CD14-positive monocyte (primary cell): ENCODE results near the gene GRK4. TPM values are rescaled to one million over a fixed set of nuclear protein-coding genes. Genes with fewer than 3 reads are reported as not detected.

Experiments
- DNase-seq, 3 donors: peaks; one replicate each; pipeline ENCODE4 v3.0.0-alpha.2; 2011 to 2022
- H2AFZ ChIP-seq: 2 replicates; pipeline ENCODE4 v1.6.0; 2012; ENCODE audit warnings: mild to moderate bottlenecking, low read depth, low read length, inconsistent platforms; ENCODE audit not compliant: insufficient read depth, poor library complexity, severe bottlenecking
- H3K27ac ChIP-seq, 2 donors: 1 replicate in 1 of 2; 2 replicates in 1 of 2; pipeline ENCODE4 v1.5.1; 2012 to 2013; ENCODE audit warnings: low read length in 2 of 2, control low read depth in 1 of 2, inconsistent platforms in 1 of 2, low read depth in 1 of 2, mild to moderate bottlenecking in 1 of 2
- H3K27me3 ChIP-seq, 2 donors: one replicate each; pipeline versions ENCODE4 v1.6.0 to v1.6.1; 2011 to 2013; ENCODE audit warnings: low read length in 2 of 2; ENCODE audit not compliant: control insufficient read depth in 2 of 2, insufficient read depth in 2 of 2
- H3K36me3 ChIP-seq, 2 donors: replicated peaks in 1 of 2; 1 replicate in 1 of 2; 2 replicates in 1 of 2; pipeline versions ENCODE4 v1.5.1 to v1.6.1; 2012 to 2013; ENCODE audit warnings: low read length in 2 of 2, control low read depth in 1 of 2, inconsistent platforms in 1 of 2, mild to moderate bottlenecking in 1 of 2; ENCODE audit not compliant: insufficient read depth in 2 of 2, control insufficient read depth in 1 of 2
- H3K4me1 ChIP-seq, 2 donors: 1 replicate in 1 of 2; 2 replicates in 1 of 2; pipeline versions ENCODE4 v1.5.1 to v1.6.1; 2012 to 2013; ENCODE audit warnings: low read length in 2 of 2, control low read depth in 1 of 2, inconsistent platforms in 1 of 2, mild to moderate bottlenecking in 1 of 2, moderate library complexity in 1 of 2; ENCODE audit not compliant: insufficient read depth in 2 of 2, control insufficient read depth in 1 of 2
- H3K4me2 ChIP-seq: replicated peaks from 2 replicates; pipeline ENCODE3; 2012; ENCODE audit warnings: low read length, moderate library complexity, mild to moderate bottlenecking; ENCODE audit not compliant: poor library complexity, severe bottlenecking; ENCODE audit errors: extremely low read depth
- H3K4me3 ChIP-seq, 3 experiments: fragments of 200-600 bp in 1 of 3; sonication (generic) in 1 of 3; replicated peaks in 1 of 3; 1 replicate in 2 of 3; 2 replicates in 1 of 3; pipeline ENCODE4 v1.5.1; 2011 to 2013; ENCODE audit warnings: low read length in 3 of 3, mild to moderate bottlenecking in 3 of 3, control low read depth in 2 of 3, low read depth in 2 of 3, inconsistent platforms in 1 of 3, moderate library complexity in 1 of 3
- H3K79me2 ChIP-seq: 2 replicates; pipeline ENCODE4 v1.6.0; 2012; ENCODE audit warnings: mild to moderate bottlenecking, control low read depth, inconsistent platforms, low read length, moderate library complexity; ENCODE audit not compliant: insufficient read depth
- H3K9ac ChIP-seq: 2 replicates; pipeline ENCODE4 v1.6.0; 2017; ENCODE audit warnings: low read length, mild to moderate bottlenecking; ENCODE audit not compliant: insufficient read depth, poor library complexity, severe bottlenecking
- H3K9me3 ChIP-seq, 2 donors: replicated peaks in 1 of 2; 1 replicate in 1 of 2; 2 replicates in 1 of 2; pipeline versions ENCODE4 v1.5.1 to v1.6.1; 2012 to 2013; ENCODE audit warnings: low read length in 2 of 2, control low read depth in 1 of 2; ENCODE audit not compliant: control insufficient read depth in 1 of 2, insufficient read depth in 1 of 2
- H4K20me1 ChIP-seq: 2 replicates; pipeline ENCODE4 v1.6.0; 2012; ENCODE audit warnings: mild to moderate bottlenecking, low read length, control low read depth, moderate library complexity; ENCODE audit not compliant: insufficient read depth
- H3K27ac Mint-ChIP-seq, 7 donors: one replicate each; pipeline ENCODE4 v1.8.0; 2020; ENCODE audit warnings: mild to moderate bottlenecking in 7 of 7, mixed read lengths in 7 of 7, moderate library complexity in 6 of 7, inconsistent platforms in 2 of 7
- H3K27me3 Mint-ChIP-seq, 3 donors: one replicate each; pipeline ENCODE4 v1.8.0; 2021 to 2022; ENCODE audit warnings: low read depth in 3 of 3, mild to moderate bottlenecking in 3 of 3, mixed read lengths in 3 of 3, moderate library complexity in 3 of 3, inconsistent platforms in 1 of 3
- H3K36me3 Mint-ChIP-seq, 2 donors: one replicate each; pipeline ENCODE4 v1.8.0; 2020; ENCODE audit warnings: mixed read lengths in 2 of 2, inconsistent platforms in 1 of 2, mild to moderate bottlenecking in 1 of 2
- H3K4me1 Mint-ChIP-seq: one replicate; pipeline ENCODE4 v1.8.0; 2020; ENCODE audit warnings: mild to moderate bottlenecking, mixed read lengths
- H3K4me3 Mint-ChIP-seq, 2 donors: one replicate each; pipeline ENCODE4 v1.8.0; 2020; ENCODE audit warnings: mild to moderate bottlenecking in 2 of 2, mixed read lengths in 2 of 2, moderate library complexity in 1 of 2
- H3K9me3 Mint-ChIP-seq, 7 donors: one replicate each; pipeline ENCODE4 v1.8.0; 2020 to 2022; ENCODE audit warnings: mixed read lengths in 7 of 7, mild to moderate bottlenecking in 6 of 7, moderate library complexity in 6 of 7, inconsistent platforms in 2 of 7
- WGBS: methylation state at CpG from one replicate; pipeline ENCODE4 v1.1.5; 2013; ENCODE audit warnings: missing lambda C conversion rate; ENCODE audit not compliant: insufficient coverage; 5-methylcytosine and 5-hydroxymethylcytosine counted together
- intact Hi-C, 2 donors: fragments of 100-400 bp; cut with micrococcal nuclease; formaldehyde crosslinking; loops; one replicate each; pipeline versions ENCODE4 v1.15.0 to v1.15.1; 2023
- polyA plus RNA-seq, 3 donors: library from polyadenylated mRNA; depleted of rRNA in 1 of 3; unstranded in 2 of 3; stranded (reverse) in 1 of 3; fragments of 300-500 nt in 2 of 3; fragments of >200 nt in 1 of 3; fragmentation: Illumina TruSeq in 2 of 3; gene quantifications; 1 replicate in 2 of 3; 2 replicates in 1 of 3; pipeline ENCODE4 v1.2.3, GENCODE V29; 2012 to 2021
- small RNA-seq: library from RNA; depleted of rRNA; stranded (forward); fragments of <200 nt; gene quantifications from one replicate; pipeline ENCODE3, GENCODE V24; 2012; ENCODE audit warnings: low read depth; ENCODE audit not compliant: insufficient read length
- TF ChIP-seq, protein P1 (sequence below): fragments of 200-600 bp; IDR thresholded peaks from one replicate; pipeline ENCODE4 v1.8.0; 2022; ENCODE audit warnings: antibody characterized with exemption, mild to moderate bottlenecking

Gene GRK4
- polyA plus RNA-seq, 3 donors: 1.1 to 1.2 (median 1.2) TPM

DNA sequence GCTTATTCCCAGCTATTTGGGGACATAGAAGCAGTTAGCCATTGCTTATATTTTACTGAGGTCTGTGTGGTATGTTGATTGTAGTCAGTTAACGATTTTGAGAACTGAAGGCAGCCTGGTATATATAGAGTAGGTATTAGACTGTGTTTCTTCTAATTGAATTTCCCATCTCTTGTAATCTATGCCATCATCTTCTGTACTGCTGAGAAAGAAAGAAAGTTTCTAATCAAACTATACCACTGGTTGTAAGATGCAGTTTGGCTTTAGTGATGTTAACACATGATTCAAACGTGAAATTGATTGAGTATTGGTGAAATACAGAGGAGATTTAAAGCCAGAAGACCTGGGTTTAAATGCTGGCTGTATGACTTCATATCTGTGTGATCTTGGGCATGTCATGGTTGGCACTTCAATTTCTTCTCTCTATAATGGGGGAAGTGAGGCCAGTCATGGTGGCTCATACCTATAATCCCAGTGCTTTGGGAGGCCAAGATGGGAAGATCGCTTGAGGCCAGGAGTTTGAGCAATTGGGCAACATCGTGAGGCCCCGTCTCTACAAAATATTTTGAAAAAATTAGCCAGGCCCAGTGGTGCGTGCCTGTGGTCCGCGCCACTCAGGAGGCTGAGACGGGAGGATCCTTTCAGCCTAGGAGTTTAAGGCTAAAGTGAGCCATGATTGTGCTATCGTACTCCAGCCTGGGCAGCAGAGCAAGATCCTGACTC, 122.7 kb downstream of the GRK4 start:
- Histone ChIP-seq H3K4me1 (peaks cover 10 to 12% of the 10 kb centered on the region in 2 donors), H3K79me2 (peaks cover 55% of the 10 kb centered on the region), H4K20me1 (peaks cover 90% of the 10 kb centered on the region), H3K9me3 (no peaks in the 10 kb centered on the region), H3K36me3 (peaks cover 33 to 46% of the 10 kb centered on the region in 2 donors), H3K27ac (no peak overlapping the region), H3K27me3 (no peaks in the 10 kb centered on the region), H3K4me2 (no peak overlapping the region), H2AFZ (no peak overlapping the region), H3K4me3 (no peak overlapping the region), H3K9ac (no peak overlapping the region)
- 96% methylated on average over 8 of the region's 10 CpGs for WGBS
- intact Hi-C loops: no loop called here
- H3K4me3 Mint-ChIP-seq: no peak overlapping the region
- H3K36me3 Mint-ChIP-seq: peaks cover 32 to 42% of the 10 kb centered on the region in 2 donors
- peak overlapping the region in 1 of 7 donors; percentile 58 for H3K27ac Mint-ChIP-seq
- TF ChIP-seq, protein P1, sequence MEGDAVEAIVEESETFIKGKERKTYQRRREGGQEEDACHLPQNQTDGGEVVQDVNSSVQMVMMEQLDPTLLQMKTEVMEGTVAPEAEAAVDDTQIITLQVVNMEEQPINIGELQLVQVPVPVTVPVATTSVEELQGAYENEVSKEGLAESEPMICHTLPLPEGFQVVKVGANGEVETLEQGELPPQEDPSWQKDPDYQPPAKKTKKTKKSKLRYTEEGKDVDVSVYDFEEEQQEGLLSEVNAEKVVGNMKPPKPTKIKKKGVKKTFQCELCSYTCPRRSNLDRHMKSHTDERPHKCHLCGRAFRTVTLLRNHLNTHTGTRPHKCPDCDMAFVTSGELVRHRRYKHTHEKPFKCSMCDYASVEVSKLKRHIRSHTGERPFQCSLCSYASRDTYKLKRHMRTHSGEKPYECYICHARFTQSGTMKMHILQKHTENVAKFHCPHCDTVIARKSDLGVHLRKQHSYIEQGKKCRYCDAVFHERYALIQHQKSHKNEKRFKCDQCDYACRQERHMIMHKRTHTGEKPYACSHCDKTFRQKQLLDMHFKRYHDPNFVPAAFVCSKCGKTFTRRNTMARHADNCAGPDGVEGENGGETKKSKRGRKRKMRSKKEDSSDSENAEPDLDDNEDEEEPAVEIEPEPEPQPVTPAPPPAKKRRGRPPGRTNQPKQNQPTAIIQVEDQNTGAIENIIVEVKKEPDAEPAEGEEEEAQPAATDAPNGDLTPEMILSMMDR: no peak
- DNase-seq: no peak
- peaks cover 0 to 3% (median 0%) of the 10 kb centered on the region in 7 donors for H3K9me3 Mint-ChIP-seq
- H3K27me3 Mint-ChIP-seq: peaks cover 0 to 4% (median 0%) of the 10 kb centered on the region in 3 donors
- peaks cover 22% of the 10 kb centered on the region for H3K4me1 Mint-ChIP-seq

DNA sequence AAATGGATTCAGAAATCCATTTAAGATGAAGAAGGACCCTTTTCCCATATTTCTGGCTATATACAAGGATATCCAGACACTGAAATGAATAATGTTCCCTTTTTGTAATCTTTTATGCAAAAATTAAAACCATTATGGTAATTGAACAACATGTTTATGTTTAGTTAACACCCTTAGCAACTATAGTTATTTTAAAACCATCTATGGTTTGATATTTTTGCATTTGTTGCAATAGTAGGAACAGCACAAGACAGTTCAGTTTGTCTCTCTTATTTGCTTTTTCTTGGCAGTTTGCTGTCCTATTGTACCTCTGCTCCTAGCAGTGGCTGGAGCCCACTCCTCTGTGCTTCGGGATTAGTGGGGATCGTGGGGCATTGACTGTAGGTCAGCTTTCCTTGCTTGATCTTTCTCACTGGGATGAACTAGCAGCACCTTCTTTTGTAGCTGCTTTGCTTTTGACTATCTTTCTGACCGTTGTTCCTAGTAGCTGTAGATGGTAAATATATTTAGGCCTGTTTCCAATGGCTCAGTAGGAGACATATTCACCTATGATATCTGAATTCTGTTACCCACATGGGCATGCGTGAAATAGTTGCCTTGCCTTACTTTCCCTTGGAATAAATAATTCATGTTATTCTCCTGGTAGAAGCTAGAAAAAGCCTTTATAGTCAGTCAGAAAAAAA, 123.9 kb downstream of the GRK4 start:
- Mint-ChIP-seq H3K27me3 (peaks cover 0 to 4% (median 0%) of the 10 kb centered on the region in 3 donors), H3K27ac (no peak overlapping the region), H3K4me1 (peaks cover 22% of the 10 kb centered on the region), H3K36me3 (peaks cover 34 to 51% of the 10 kb centered on the region in 2 donors), H3K4me3 (no peak overlapping the region), H3K9me3 (peaks cover 0 to 3% (median 0%) of the 10 kb centered on the region in 7 donors)
- Histone ChIP-seq H3K9ac (no peak overlapping the region), H3K4me2 (no peak overlapping the region), H3K4me1 (peaks cover 10 to 12% of the 10 kb centered on the region in 2 donors), H3K36me3 (peaks cover 41 to 54% of the 10 kb centered on the region in 2 donors), H4K20me1 (peaks cover 79% of the 10 kb centered on the region), H3K9me3 (no peaks in the 10 kb centered on the region), H2AFZ (no peak overlapping the region), H3K27me3 (no peaks in the 10 kb centered on the region), H3K27ac (no peak overlapping the region), H3K79me2 (peaks cover 43% of the 10 kb centered on the region), H3K4me3 (no peak overlapping the region)
- intact Hi-C loops: no loop called here
- TF ChIP-seq, protein P1: no peak
- 100% methylated on average over 2 of the region's 4 CpGs for WGBS
- DNase-seq: no peak

Small RNAs within 50 kb of the gene (small RNA-seq; reads per million reads assigned to genes)
- not detected for gene RF02134
- not detected for gene RF02135
- 1.2 reads per million for gene RNU6-204P

Other genes starting within 250 kb of the GRK4 start
- gene TNIP2, start 207.2 kb upstream of the GRK4 start, polyA plus RNA-seq: 10 to 100 TPM; 27.6 to 75.7 (median 28.2) TPM
- gene SH3BP2, start 170.5 kb upstream of the GRK4 start, polyA plus RNA-seq: 100 to 1,000 TPM in 1 of 3 donors, 10 to 100 TPM in 2; 19.1 to 478 (median 26.9) TPM
- 100 to 1,000 TPM in 2 of 3 donors, 10 to 100 TPM in 1; 76.1 to 122 (median 103) TPM for gene ADD1, start 119.7 kb upstream of the GRK4 start, polyA plus RNA-seq
- 1 to 10 TPM; 3.9 to 6.2 (median 4.3) TPM for gene NOP14, start 165 bp upstream of the GRK4 start, polyA plus RNA-seq
- gene HTT-AS, start 111.0 kb downstream of the GRK4 start, polyA plus RNA-seq: not detected
- gene HTT, start 111.1 kb downstream of the GRK4 start, polyA plus RNA-seq: 10 to 100 TPM in 1 of 3 donors, 1 to 10 TPM in 2; 1.8 to 27.1 (median 3.0) TPM